Loucy (cell line): Measurements from ENCODE around the gene XXYLT1.

Experiments
- CTCF ChIP-seq: fragments of 200-600 bp; sonication (generic); conservative IDR thresholded peaks from 2 replicates; pipeline ENCODE4 v1.5.1; 2014; ENCODE audit warnings: mild to moderate bottlenecking, antibody characterized with exemption, low read length
- EZH2phosphoT487 ChIP-seq: fragments of 200-600 bp; IDR thresholded peaks from 2 replicates; pipeline ENCODE4 v1.6.1; 2018; ENCODE audit warnings: antibody characterized with exemption, mild to moderate bottlenecking, moderate library complexity, borderline replicate concordance

GRCh38 chr3:195240171-195240701 lies 30.7 kb downstream of the XXYLT1 start:
- TF ChIP-seq CTCF (no peak), EZH2phosphoT487 (no peak)
